Gastrocnemius medialis (tissue), 4 donors: Measurements from ENCODE around the gene KRTAP2-2.

Source experiments
- POLR2A ChIP-seq, 2 donors: fragments of 450-650 bp; IDR thresholded peaks; one replicate each; pipeline ENCODE4 v1.6.1; 2017; ENCODE audit warnings: antibody characterized with exemption in 2 of 2, mild to moderate bottlenecking in 2 of 2, moderate library complexity in 2 of 2
- TF ChIP-seq, protein P1 (sequence below), 5 experiments: fragments of 450-650 bp in 3 of 5; fragments of 200-600 bp in 2 of 5; sonication (generic) in 2 of 5; IDR thresholded peaks in 4 of 5; conservative IDR thresholded peaks in 1 of 5; 1 replicate in 4 of 5; 2 replicates in 1 of 5; pipeline ENCODE4 v1.5.1; 2016 to 2019; ENCODE audit warnings: antibody characterized with exemption in 5 of 5, mild to moderate bottlenecking in 3 of 5, moderate library complexity in 3 of 5

DNA sequence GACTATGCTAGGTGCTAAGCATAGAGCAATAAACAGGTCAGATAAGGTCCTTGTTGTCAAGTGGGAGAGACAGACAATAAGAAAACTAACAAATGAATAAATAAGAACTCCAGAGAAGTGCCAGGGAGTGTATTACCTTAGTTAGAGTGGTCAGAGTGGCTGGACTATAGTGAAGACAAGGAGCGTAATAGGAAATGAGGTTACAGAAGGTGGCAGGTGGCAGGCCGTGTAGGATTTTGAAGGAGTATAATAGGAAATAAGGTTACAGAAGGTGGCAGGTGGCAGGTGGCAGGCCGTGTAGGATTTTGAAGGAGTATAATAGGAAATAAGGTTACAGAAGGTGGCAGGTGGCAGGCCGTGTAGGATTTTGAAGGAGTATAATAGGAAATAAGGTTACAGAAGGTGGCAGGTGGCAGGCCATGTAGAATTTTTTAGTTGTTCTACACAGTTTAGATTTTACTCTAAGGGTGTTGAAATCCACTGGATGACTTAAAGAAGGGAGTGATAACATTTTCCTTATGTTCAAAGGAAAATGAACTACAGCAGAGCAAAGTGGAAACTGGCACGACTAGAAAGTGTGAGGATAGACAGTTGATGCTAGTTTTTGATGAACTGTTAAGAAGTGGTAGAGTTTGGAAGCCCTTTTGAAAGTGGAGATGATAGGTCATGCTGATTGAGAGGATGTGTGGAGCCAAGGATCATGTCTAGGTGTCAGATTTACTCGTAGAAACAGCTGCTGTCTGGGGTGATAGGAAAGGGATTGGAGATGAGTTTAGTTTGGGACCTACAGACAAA lies 42.5 kb downstream of the KRTAP2-2 start:
- TF ChIP-seq, protein P1, sequence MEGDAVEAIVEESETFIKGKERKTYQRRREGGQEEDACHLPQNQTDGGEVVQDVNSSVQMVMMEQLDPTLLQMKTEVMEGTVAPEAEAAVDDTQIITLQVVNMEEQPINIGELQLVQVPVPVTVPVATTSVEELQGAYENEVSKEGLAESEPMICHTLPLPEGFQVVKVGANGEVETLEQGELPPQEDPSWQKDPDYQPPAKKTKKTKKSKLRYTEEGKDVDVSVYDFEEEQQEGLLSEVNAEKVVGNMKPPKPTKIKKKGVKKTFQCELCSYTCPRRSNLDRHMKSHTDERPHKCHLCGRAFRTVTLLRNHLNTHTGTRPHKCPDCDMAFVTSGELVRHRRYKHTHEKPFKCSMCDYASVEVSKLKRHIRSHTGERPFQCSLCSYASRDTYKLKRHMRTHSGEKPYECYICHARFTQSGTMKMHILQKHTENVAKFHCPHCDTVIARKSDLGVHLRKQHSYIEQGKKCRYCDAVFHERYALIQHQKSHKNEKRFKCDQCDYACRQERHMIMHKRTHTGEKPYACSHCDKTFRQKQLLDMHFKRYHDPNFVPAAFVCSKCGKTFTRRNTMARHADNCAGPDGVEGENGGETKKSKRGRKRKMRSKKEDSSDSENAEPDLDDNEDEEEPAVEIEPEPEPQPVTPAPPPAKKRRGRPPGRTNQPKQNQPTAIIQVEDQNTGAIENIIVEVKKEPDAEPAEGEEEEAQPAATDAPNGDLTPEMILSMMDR (IDR thresholded peaks at IDR 0.05 in 4 of 5, conservative IDR thresholded peaks at IDR 0.05 in 1 of 5): no peak
- no peak for TF ChIP-seq POLR2A (IDR thresholded peaks at IDR 0.05)
